Fibroblast of mammary gland (primary cell): Measurements from ENCODE around the gene TMEM86A.

Source experiments
- DNase-seq: peaks from one replicate; pipeline ENCODE4 v3.0.0-alpha.2; 2010; ENCODE audit warnings: low read depth
- H3K4me3 ChIP-seq: 2 replicates; pipeline ENCODE4 v1.5.1; 2011; ENCODE audit warnings: low read depth, mild to moderate bottlenecking, low read length, moderate library complexity; ENCODE audit not compliant: control insufficient read depth
- CTCF ChIP-seq: conservative IDR thresholded peaks from 2 replicates; pipeline ENCODE4 v1.5.1; 2011; ENCODE audit warnings: low read depth, low read length, inconsistent platforms; ENCODE audit not compliant: control insufficient read depth, insufficient read depth

The TMEM86A gene

GRCh38 chr11:18731949-18732821, 33.6 kb downstream of the TMEM86A start:
- TF ChIP-seq CTCF = peak; percentile 98
- no peak overlapping the region for H3K4me3 ChIP-seq
- peak; percentile 47 for DNase-seq

- DNase-seq = no peak
- H3K4me3 ChIP-seq = no peak overlapping the region
- TF ChIP-seq CTCF = no peak
Observed at GRCh38 chr11:18733202-18733601, 34.6 kb downstream of the TMEM86A start.

GRCh38 chr11:18736590-18737148, 38.1 kb downstream of the TMEM86A start:
- no peak for TF ChIP-seq CTCF
- H3K4me3 ChIP-seq = no peak overlapping the region
- no peak for DNase-seq

- TF ChIP-seq CTCF = no peak
Observed at GRCh38 chr11:18737642-18738041, 39.1 kb downstream of the TMEM86A start.

GRCh38 chr11:18739685-18740084, 41.1 kb downstream of the TMEM86A start:
- no peak for TF ChIP-seq CTCF
- no peak for DNase-seq

More at GRCh38 chr11:18737642-18738041, 39.1 kb downstream of the TMEM86A start:
- H3K4me3 ChIP-seq = no peak overlapping the region
- DNase-seq = no peak

GRCh38 chr11:18741783-18742182, 43.2 kb downstream of the TMEM86A start:
- no peak for TF ChIP-seq CTCF
- H3K4me3 ChIP-seq = no peak overlapping the region
- no peak for DNase-seq

More at GRCh38 chr11:18739685-18740084, 41.1 kb downstream of the TMEM86A start:
- no peak overlapping the region for H3K4me3 ChIP-seq
